Suprapubic skin (tissue), 4 donors: Measurements from ENCODE around the gene TUBGCP4.

Experiments
- POLR2A ChIP-seq, 2 donors: fragments of 450-650 bp; IDR thresholded peaks; one replicate each; pipeline ENCODE4 v1.6.1; 2017; ENCODE audit warnings: antibody characterized with exemption in 2 of 2, mild to moderate bottlenecking in 2 of 2, moderate library complexity in 2 of 2
- POLR2AphosphoS5 ChIP-seq, 3 donors: sonication (generic); formaldehyde crosslinking; IDR thresholded peaks; one replicate each; pipeline ENCODE4 v1.6.1; 2017; ENCODE audit warnings: antibody characterized with exemption in 3 of 3
- TF ChIP-seq, protein P1 (sequence below), 2 donors: fragments of 200-600 bp in 1 of 2; fragments of 450-650 bp in 1 of 2; sonication (generic) in 1 of 2; IDR thresholded peaks; one replicate each; pipeline ENCODE4 v1.5.1; 2016 to 2019; ENCODE audit warnings: antibody characterized with exemption in 2 of 2, mild to moderate bottlenecking in 1 of 2, moderate library complexity in 1 of 2

DNA sequence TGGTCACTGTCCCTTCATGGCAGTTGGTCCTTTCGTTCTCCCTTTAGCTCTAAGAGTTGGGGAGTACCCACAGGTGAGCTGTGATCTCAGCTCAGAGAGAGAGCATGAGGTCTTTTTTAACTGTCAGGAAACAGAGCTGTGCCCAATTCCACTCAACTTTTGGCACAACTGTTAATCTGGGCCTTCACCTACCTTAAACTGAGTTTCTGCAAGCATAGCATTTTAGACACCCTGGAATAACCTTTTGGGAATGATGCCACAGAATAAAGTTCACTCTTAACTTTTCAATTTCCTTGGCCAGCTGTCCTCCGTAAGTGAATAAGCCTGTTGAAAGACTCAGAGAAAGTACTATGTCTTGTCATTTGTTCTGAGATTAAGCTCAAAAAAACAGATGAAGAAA is 35.9 kb downstream of the TUBGCP4 start:
- TF ChIP-seq, protein P1, sequence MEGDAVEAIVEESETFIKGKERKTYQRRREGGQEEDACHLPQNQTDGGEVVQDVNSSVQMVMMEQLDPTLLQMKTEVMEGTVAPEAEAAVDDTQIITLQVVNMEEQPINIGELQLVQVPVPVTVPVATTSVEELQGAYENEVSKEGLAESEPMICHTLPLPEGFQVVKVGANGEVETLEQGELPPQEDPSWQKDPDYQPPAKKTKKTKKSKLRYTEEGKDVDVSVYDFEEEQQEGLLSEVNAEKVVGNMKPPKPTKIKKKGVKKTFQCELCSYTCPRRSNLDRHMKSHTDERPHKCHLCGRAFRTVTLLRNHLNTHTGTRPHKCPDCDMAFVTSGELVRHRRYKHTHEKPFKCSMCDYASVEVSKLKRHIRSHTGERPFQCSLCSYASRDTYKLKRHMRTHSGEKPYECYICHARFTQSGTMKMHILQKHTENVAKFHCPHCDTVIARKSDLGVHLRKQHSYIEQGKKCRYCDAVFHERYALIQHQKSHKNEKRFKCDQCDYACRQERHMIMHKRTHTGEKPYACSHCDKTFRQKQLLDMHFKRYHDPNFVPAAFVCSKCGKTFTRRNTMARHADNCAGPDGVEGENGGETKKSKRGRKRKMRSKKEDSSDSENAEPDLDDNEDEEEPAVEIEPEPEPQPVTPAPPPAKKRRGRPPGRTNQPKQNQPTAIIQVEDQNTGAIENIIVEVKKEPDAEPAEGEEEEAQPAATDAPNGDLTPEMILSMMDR (IDR thresholded peaks at IDR 0.05) = no peak
- TF ChIP-seq POLR2A (IDR thresholded peaks at IDR 0.05) = no peak
- no peak for TF ChIP-seq POLR2AphosphoS5 (IDR thresholded peaks at IDR 0.05)
